ENCODE data around the gene OAS2.
"Not testable (repeated sequence)": the region's sequence is repeated elsewhere in the genome, so short reads cannot be mapped to it uniquely, and the experiment has no call there.

OAS2 gene

GRCh38 chr12:112948806-112949205 is 29.5 kb upstream of the OAS2 start:
- DNase-seq (ENCODE audit: low read depth), result no peak

DNA sequence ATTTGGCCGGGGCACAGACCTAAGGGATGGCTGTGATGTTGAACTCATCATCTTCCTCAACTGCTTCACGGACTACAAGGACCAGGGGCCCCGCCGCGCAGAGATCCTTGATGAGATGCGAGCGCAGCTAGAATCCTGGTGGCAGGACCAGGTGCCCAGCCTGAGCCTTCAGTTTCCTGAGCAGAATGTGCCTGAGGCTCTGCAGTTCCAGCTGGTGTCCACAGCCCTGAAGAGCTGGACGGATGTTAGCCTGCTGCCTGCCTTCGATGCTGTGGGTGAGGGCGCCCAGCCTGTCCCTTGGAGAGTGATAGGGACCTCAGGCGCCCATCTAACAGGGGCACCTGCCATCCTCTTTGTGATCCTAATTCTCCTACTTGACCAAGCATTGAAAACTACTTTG is 27.6 kb upstream of the OAS2 start:
- no peak for DNase-seq (ENCODE audit: low read depth)

GRCh38 chr12:112957125-112957524 is 21.2 kb upstream of the OAS2 start:
- DNase-seq (ENCODE audit: low read depth), result not testable (repeated sequence)

DNA sequence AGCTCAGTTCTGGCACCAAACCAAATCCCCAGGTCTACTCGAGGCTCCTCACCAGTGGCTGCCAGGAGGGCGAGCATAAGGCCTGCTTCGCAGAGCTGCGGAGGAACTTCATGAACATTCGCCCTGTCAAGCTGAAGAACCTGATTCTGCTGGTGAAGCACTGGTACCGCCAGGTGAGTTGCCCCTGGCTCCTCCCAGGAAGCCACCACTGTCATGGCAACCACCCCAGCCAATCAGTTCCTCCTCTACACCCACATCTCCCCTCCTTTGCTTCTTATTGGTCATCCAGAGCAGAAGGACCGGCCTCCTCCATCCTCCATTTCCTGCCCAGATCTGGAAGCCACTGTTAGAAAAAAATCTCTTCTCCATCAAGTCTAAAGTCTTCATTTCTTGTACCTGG is 17.2 kb upstream of the OAS2 start:
- DNase-seq (ENCODE audit: low read depth), result no peak

DNA sequence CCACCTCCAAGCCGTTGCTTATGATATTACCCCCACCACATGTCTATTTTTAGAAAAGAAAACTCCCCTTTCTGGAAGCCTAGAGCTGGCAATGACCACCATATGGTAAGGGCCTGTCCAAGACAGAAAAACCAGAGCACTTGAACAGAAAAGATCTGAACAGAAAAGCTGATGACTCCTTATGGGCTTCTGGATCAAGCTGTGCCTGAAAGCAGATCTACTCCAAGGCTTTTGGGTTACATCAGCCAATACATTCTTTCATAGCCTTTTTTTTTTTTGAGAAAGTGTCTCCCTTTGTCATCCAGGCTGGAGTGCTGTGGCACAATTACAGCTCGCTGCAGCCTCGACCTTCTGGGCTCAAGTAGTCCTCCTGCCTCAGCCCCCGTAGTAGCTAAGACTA is 16.8 kb upstream of the OAS2 start:
- no peak for DNase-seq (ENCODE audit: low read depth)

DNA sequence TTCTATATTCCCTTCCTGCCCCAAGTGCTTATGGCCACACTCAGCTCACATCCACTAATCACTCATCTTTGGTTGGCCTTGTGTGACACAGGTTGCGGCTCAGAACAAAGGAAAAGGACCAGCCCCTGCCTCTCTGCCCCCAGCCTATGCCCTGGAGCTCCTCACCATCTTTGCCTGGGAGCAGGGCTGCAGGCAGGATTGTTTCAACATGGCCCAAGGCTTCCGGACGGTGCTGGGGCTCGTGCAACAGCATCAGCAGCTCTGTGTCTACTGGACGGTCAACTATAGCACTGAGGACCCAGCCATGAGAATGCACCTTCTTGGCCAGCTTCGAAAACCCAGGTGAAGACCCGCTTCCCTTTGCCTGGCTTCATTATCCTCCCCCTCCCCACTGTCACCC is 15.8 kb upstream of the OAS2 start:
- DNase-seq (ENCODE audit: low read depth), result no peak

DNA sequence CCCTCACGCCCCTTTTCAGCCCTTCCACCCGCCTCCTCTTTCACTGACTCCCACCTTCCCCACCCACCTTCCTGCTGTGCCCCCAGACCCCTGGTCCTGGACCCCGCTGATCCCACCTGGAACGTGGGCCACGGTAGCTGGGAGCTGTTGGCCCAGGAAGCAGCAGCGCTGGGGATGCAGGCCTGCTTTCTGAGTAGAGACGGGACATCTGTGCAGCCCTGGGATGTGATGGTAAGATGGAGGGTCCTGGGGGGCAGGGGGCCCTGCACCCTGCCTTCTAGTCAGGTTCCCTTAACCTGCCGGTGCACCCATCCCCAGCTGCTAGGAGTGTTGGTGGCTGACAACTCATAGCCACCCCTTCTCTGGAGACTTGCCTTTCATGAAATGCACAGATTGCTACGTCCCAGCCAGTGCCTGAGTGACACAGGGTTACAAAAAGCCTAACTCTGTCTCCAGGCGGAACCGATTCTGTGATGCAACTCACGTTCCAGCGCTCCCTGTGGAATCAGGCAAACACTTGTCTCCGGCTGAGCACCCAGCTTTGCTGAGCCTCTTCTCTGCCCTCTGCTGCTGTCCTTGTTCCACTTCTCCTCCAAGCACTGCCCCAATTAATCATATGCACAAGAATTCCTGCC is 15.0 kb upstream of the OAS2 start:
- no peak for DNase-seq (ENCODE audit: low read depth)

DNA sequence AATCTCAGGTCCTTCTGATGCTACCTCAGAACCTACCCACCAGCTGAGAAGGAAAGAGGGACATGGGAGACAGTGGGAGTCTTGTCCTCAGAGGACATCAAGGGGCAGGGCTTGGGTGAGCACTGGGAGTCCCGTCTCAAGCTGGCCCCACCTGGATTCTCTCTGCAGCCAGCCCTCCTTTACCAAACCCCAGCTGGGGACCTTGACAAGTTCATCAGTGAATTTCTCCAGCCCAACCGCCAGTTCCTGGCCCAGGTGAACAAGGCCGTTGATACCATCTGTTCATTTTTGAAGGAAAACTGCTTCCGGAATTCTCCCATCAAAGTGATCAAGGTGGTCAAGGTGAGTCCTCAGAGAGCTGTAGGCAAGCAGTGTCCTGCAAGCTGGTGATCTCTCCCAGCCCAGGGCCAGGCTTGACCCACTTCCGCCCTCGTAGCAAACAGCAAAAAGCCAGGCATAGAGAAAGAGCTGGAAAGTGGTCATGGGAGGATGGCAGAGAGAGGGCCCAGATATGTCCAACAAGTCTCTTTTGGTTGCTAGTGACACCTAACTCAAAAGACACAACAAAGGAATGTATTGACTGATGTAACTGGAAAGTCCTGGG is 14.2 kb upstream of the OAS2 start:
- no peak for DNase-seq (ENCODE audit: low read depth)

GRCh38 chr12:112964915-112965314 is 13.4 kb upstream of the OAS2 start:
- no peak for DNase-seq (ENCODE audit: low read depth)

GRCh38 chr12:112965643-112966042 is 12.7 kb upstream of the OAS2 start:
- no peak for DNase-seq (ENCODE audit: low read depth)

DNA sequence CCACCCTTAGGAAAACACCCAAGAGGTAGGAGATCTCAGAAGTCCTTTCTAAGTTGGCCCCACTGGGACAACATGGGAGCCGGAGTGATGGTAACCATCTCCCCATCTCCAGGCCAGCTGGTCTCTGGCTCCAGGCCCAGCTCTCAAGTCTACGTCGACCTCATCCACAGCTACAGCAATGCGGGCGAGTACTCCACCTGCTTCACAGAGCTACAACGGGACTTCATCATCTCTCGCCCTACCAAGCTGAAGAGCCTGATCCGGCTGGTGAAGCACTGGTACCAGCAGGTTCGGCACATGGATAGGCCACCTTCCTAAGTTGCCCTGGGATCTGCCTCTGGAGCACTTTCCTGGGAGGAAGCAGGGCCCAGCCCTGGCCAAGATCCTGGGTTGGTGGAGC is 11.0 kb upstream of the OAS2 start:
- DNase-seq (ENCODE audit: low read depth), result no peak

- DNase-seq (ENCODE audit: low read depth), result no peak
Observed at GRCh38 chr12:112967858-112968257, 10.5 kb upstream of the OAS2 start.

DNA sequence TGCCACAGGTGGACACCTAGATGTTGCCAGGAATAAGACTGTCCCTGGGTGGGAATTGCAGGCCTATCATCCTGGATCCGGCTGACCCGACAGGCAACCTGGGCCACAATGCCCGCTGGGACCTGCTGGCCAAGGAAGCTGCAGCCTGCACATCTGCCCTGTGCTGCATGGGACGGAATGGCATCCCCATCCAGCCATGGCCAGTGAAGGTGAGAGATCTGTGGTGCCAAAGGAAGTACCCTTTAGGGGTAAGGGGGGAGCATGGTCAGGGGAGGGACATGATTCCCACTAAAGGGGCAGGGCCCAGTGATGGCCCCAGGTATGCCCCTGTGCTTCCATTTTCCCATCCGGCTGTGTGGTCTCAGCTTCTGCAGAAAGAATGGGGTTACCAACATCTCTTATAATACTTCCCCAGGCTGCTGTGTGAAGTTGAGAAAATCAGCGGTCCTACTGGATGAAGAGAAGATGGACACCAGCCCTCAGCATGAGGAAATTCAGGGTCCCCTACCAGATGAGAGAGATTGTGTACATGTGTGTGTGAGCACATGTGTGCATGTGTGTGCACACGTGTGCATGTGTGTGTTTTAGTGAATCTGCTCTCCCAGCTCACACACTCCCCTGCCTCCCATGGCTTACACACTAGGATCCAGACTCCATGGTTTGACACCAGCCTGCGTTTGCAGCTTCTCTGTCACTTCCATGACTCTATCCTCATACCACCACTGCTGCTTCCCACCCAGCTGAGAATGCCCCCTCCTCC is 8.6 kb upstream of the OAS2 start:
- DNase-seq (ENCODE audit: low read depth), result no peak

DNA sequence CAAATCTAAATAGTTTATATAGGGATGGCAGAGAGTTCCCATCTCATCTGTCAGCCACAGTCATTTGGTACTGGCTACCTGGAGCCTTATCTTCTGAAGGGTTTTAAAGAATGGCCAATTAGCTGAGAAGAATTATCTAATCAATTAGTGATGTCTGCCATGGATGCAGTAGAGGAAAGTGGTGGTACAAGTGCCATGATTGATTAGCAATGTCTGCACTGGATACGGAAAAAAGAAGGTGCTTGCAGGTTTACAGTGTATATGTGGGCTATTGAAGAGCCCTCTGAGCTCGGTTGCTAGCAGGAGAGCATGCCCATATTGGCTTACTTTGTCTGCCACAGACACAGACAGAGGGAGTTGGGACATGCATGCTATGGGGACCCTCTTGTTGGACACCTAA is 7.9 kb upstream of the OAS2 start:
- DNase-seq (ENCODE audit: low read depth), result no peak

DNA sequence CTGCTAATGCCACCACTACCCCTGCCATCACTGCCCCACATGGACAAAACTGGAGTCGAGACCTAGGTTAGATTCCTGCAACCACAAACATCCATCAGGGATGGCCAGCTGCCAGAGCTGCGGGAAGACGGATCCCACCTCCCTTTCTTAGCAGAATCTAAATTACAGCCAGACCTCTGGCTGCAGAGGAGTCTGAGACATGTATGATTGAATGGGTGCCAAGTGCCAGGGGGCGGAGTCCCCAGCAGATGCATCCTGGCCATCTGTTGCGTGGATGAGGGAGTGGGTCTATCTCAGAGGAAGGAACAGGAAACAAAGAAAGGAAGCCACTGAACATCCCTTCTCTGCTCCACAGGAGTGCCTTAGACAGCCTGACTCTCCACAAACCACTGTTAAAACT is 7.1 kb upstream of the OAS2 start:
- DNase-seq (ENCODE audit: low read depth), result no peak

- peak; percentile 23 for DNase-seq (ENCODE audit: low read depth)
Observed at GRCh38 chr12:112973011-112973735, 5.1 kb upstream of the OAS2 start.

DNA sequence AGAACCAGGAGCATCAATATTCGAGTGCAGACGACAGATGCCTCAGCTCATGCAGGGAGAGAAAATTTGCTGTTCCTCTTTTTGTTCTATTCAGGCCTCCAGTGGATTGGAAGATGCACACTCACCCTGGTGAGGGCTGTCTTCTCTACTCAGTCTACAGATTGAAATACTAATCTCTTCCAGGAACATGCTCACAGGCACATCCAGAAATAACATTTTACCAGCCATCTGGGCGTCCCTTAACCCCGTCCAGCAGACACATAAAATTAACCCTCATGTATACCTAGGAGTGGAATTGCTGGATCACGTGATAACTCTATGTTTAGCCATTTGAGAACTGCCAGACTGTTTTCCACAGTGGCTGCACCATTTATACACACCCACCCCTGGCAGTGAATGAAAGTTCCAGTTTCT is 4.5 kb upstream of the OAS2 start:
- DNase-seq (ENCODE audit: low read depth), result no peak

DNA sequence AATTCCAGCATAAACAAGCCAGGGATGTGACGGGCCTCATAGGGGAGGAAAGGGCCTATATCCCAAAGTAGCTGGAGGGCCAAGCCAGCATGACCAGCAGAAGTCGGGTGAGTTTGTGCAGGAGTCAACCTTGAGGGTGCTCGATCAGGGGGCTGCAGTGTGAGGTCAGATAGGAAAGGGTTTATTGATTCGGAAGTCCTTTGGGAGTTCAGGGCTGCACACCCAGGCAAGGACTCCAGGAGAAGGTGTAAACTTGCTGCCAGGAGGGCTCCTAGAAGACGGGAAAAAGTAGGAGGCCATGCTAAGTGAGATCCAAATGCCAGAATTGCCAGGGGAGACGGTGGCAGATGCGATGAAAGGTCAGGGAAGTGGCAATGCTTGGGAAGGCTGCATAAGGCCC is 3.4 kb upstream of the OAS2 start:
- no peak for DNase-seq (ENCODE audit: low read depth)

DNA sequence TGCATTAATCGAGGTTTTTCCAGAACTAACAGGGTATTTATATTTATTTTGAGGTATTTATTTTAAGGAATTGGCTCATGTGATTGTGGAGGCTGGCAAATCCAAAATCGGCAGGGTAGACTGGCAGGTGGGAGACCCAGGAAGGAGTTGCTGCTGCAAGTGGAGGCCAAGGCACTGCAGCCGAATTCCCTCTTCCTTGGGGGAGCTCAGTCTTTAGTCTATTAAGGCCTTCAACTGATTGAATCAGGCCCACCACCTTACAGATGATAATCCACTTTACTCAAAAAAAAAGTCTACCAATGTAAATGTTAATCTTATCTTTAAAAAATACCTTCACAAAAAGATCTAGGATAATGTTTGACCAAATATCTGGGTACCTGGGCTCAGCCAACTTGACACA is 1.2 kb upstream of the OAS2 start:
- DNase-seq (ENCODE audit: low read depth), result no peak

GRCh38 chr12:112977641-112978040 is 678 bp upstream of the OAS2 start:
- DNase-seq (ENCODE audit: low read depth), result no peak

GRCh38 chr12:112979041-112979680 is 842 bp downstream of the OAS2 start:
- no peak for DNase-seq (ENCODE audit: low read depth)

DNA sequence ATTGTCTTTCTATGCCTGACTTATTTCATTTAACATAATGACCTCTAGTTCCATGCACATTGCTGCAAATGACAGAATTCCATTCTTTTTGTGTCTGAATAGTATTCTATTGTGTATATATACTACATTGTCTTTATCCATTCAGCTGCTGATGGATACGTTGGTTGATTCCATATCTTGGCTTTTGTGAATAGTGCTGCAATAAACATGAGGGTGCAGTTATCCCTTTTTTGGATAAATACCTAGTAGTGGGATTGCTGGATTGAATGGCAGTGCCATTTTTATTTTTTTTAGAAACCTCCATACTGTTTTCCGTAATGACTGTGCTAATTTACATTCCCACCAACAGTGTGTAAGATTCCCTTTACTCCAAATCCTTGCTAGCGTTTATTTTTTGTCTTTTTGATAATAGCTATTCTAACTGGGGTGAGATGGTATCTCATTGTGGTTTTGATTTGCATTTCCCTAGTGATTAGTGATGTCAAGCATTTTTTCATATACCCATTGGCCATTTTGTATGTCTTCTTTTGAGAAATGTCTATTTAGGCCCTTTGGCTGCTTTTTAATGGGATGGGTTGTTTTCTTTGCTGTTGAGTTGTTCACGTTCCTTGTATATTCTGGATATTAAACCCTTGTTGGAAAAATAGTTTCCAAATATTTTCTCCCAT is 2.3 kb downstream of the OAS2 start:
- no peak for DNase-seq (ENCODE audit: low read depth)

All from GM04503 (cell line).